HepG2 (cell line): ENCODE results near the gene GNAS. TPM values are rescaled to one million over a fixed set of nuclear protein-coding genes. Genes with fewer than 3 reads are reported as not detected.

Experiments
- ATAC-seq: fragments of 200-7000 bp; cut with Tn5 transposase; 3 replicates; pipeline ENCODE4 v1.9.1; 2020; ENCODE audit warnings: mild to moderate bottlenecking, moderate library complexity
- BruUV-seq: library from RNA; stranded (reverse); fragments of 400-500 nt; replicated peaks from 2 replicates; lab custom pipeline; 2021; lab: Mats Ljungman, UMichigan
- CTCF ChIA-PET: fragments of 300-600 bp; formaldehyde crosslinking; extraction: SDS; loops from one replicate; lab custom pipeline; 2021; ENCODE audit warnings: low total read pairs, inconsistent platforms, low intra/inter-chr PET ratio; lab: Yijun Ruan, JAX
- POLR2A ChIA-PET: fragments of 350-600 bp; sonication (Branson Sonifier 250); formaldehyde crosslinking; loops from one replicate; lab custom pipeline; 2020; ENCODE audit warnings: antibody characterized with exemption, inconsistent platforms; lab: Yijun Ruan, JAX
- DNase-seq: peaks from one replicate; pipeline ENCODE4 v3.0.0-alpha.2; 2015; ENCODE audit warnings: low spot score
- FAIRE-seq: peaks from 3 replicates; lab custom pipeline; 2011; peaks lifted over from hg19 to GRCh38; lab: Jason Lieb, UNC
- H2AFZ ChIP-seq: one replicate; pipeline ENCODE4 v1.6.1; 2011; ENCODE audit warnings: low read length, inconsistent platforms
- H3K27ac ChIP-seq: fragments of 300-600 bp; 3 replicates; pipeline ENCODE4 v1.8.0; 2011; ENCODE audit warnings: mixed run types, mild to moderate bottlenecking, mixed read lengths, low read length, inconsistent platforms; ENCODE audit not compliant: insufficient read depth; ENCODE audit errors: extremely low read length
- H3K27me3 ChIP-seq, 2 experiments: fragments of 200-600 bp in 1 of 2; 2 replicates in 1 of 2; 3 replicates in 1 of 2; pipeline versions ENCODE4 v1.6.0 to v1.8.0; 2011; ENCODE audit warnings: low read length in 2 of 2, mild to moderate bottlenecking in 2 of 2, moderate library complexity in 2 of 2, inconsistent platforms in 1 of 2; ENCODE audit not compliant: insufficient read depth in 2 of 2, control insufficient read depth in 1 of 2
- H3K36me3 ChIP-seq, 2 experiments: fragments of 200-600 bp in 1 of 2; replicated peaks in 1 of 2; 2 replicates in 1 of 2; 3 replicates in 1 of 2; pipeline versions ENCODE4 v1.5.1 to v1.8.0; 2011; ENCODE audit warnings: low read length in 2 of 2, inconsistent platforms in 1 of 2; ENCODE audit not compliant: insufficient read depth in 2 of 2, control insufficient read depth in 1 of 2
- H3K4me1 ChIP-seq: 2 replicates; pipeline ENCODE4 v1.5.1; 2012; ENCODE audit warnings: low read length, inconsistent platforms; ENCODE audit not compliant: insufficient read depth
- H3K4me2 ChIP-seq: 2 replicates; pipeline ENCODE4 v1.6.0; 2011; ENCODE audit warnings: low read depth, low read length, inconsistent platforms
- H3K4me3 ChIP-seq, 3 experiments: fragments of 200-600 bp in 1 of 3; sonication (generic), shearing (Covaris generic) in 1 of 3; replicated peaks in 1 of 3; 2 replicates each; pipeline ENCODE4 v1.5.1; 2011 to 2016; ENCODE audit warnings: low read length in 3 of 3, inconsistent platforms in 2 of 3, low read depth in 2 of 3, mild to moderate bottlenecking in 2 of 3, control low read depth in 1 of 3, mixed read lengths in 1 of 3; ENCODE audit not compliant: insufficient read depth in 1 of 3
- H3K79me2 ChIP-seq: one replicate; pipeline ENCODE4 v1.6.1; 2011; ENCODE audit warnings: low read length, inconsistent platforms; ENCODE audit not compliant: insufficient read depth
- H3K9ac ChIP-seq: 2 replicates; pipeline ENCODE4 v1.6.0; 2011; ENCODE audit warnings: mild to moderate bottlenecking, low read depth, low read length, inconsistent platforms; ENCODE audit not compliant: insufficient read depth
- H3K9me3 ChIP-seq: 2 replicates; pipeline ENCODE4 v1.5.1; 2012; ENCODE audit warnings: mild to moderate bottlenecking, low read length
- H4K20me1 ChIP-seq: 2 replicates; pipeline ENCODE4 v1.6.0; 2011; ENCODE audit warnings: inconsistent platforms, mild to moderate bottlenecking, low read length, moderate library complexity; ENCODE audit not compliant: insufficient read depth
- CEBPB ChIP-seq: IDR thresholded peaks from 2 replicates; pipeline ENCODE4 v1.6.1; 2011; ENCODE audit warnings: low read depth, low read length, improper control_type of control experiment, borderline replicate concordance
- CEBPG ChIP-seq: IDR thresholded peaks from 2 replicates; pipeline ENCODE4 v1.6.1; 2016
- HHEX ChIP-seq: IDR thresholded peaks from 2 replicates; pipeline ENCODE4 v1.6.1; 2016; ENCODE audit warnings: control low read depth
- KDM5A ChIP-seq: fragments of 200-600 bp; sonication (generic); IDR thresholded peaks from 2 replicates; pipeline ENCODE4 v1.7.0; 2018; ENCODE audit warnings: antibody characterized with exemption, mild to moderate bottlenecking, low read length, borderline replicate concordance
- MAFK ChIP-seq, 2 experiments: IDR thresholded peaks in 1 of 2; conservative IDR thresholded peaks in 1 of 2; 2 replicates each; pipeline ENCODE4 v1.6.1; 2011; ENCODE audit warnings: improper control_type of control experiment in 2 of 2, low read length in 2 of 2
- NR2C2 ChIP-seq: sonication (generic); formaldehyde crosslinking; IDR thresholded peaks from 2 replicates; pipeline ENCODE4 v1.4.0; 2020; ENCODE audit warnings: missing genetic modification reagents, mild to moderate bottlenecking, moderate library complexity, borderline replicate concordance
- RXRB ChIP-seq: IDR thresholded peaks from 2 replicates; pipeline ENCODE4 v1.6.1; 2016; ENCODE audit warnings: borderline replicate concordance, missing genetic modification reagents, missing compliant biosample characterization
- THAP11 ChIP-seq: IDR thresholded peaks from 2 replicates; pipeline ENCODE4 v1.6.1; 2016; ENCODE audit warnings: missing biosample characterization, missing genetic modification reagents
- ZBTB21 ChIP-seq: sonication (generic); formaldehyde crosslinking; IDR thresholded peaks from 2 replicates; pipeline ENCODE4 v1.4.0; 2020; ENCODE audit warnings: missing genetic modification reagents
- ZC3H13 ChIP-seq: sonication (generic); formaldehyde crosslinking; IDR thresholded peaks from 2 replicates; pipeline ENCODE4 v1.8.1; 2023; ENCODE audit warnings: mild to moderate bottlenecking, missing genetic modification reagents, moderate library complexity
- ZNF235 ChIP-seq: sonication (generic); formaldehyde crosslinking; IDR thresholded peaks from 2 replicates; pipeline ENCODE4 v1.8.1; 2023; ENCODE audit warnings: mild to moderate bottlenecking, missing genetic modification reagents, borderline replicate concordance
- ZNF782 ChIP-seq: sonication (generic); formaldehyde crosslinking; IDR thresholded peaks from 2 replicates; pipeline ENCODE4 v1.4.0; 2020; ENCODE audit warnings: missing genetic modification reagents, mild to moderate bottlenecking, borderline replicate concordance
- ZNF883 ChIP-seq: sonication (generic); formaldehyde crosslinking; IDR thresholded peaks from 2 replicates; pipeline ENCODE4 v1.5.1; 2020; ENCODE audit warnings: mild to moderate bottlenecking, missing genetic modification reagents; ENCODE audit errors: not compliant biosample characterization
- WGBS: methylation state at CpG from one replicate; pipeline ENCODE4 v1.1.6; 2017; ENCODE audit warnings: low lambda C conversion rate; 5-methylcytosine and 5-hydroxymethylcytosine counted together
- in situ Hi-C: cut with HindIII; loops from 2 replicates; pipeline ENCODE4 v1.10.0; 2017; ENCODE audit warnings: low pct_unique_long_range_greater_than_20kb; ENCODE audit not compliant: extremely low pct_ligation_motif_present
- intact Hi-C: fragments of 100-400 bp; cut with micrococcal nuclease; formaldehyde crosslinking; loops from one replicate; pipeline ENCODE4 v1.10.0; 2022; ENCODE audit not compliant: unreplicated experiment
- polyA plus RNA-seq, 8 experiments: library from polyadenylated mRNA; depleted of rRNA in 3 of 8; stranded (reverse) in 7 of 8; unstranded in 1 of 8; fragments of >200 nt; fragmentation: Illumina TruSeq in 4 of 8; extraction: Trizol in 4 of 8; gene quantifications; 2 replicates each; pipeline versions ENCODE4 v1.2.1 to v1.2.3, GENCODE V29; 2011 to 2016; ENCODE audit warnings: low read depth in 4 of 8, missing spikeins in 1 of 8, mixed read lengths in 1 of 8; ENCODE audit not compliant: insufficient read depth in 1 of 8
- total RNA-seq, 5 experiments: library from RNA; depleted of rRNA; stranded (reverse); fragments of >200 nt; fragmentation: Illumina TruSeq; extraction: Trizol; gene quantifications; 2 replicates each; pipeline ENCODE4 v1.2.3, GENCODE V29; 2016; ENCODE audit warnings: low read depth in 1 of 5
- TF ChIP-seq, protein P1 (sequence below): sonication (generic); formaldehyde crosslinking; IDR thresholded peaks from 2 replicates; pipeline ENCODE4 v1.4.0; 2020; ENCODE audit warnings: mild to moderate bottlenecking, missing genetic modification reagents
- TF ChIP-seq, protein P2 (sequence below): sonication (generic); formaldehyde crosslinking; IDR thresholded peaks from 2 replicates; pipeline ENCODE4 v1.5.0; 2020; ENCODE audit warnings: missing genetic modification reagents
- TF ChIP-seq, protein P3 (sequence below), 2 experiments: fragments of 450-650 bp in 1 of 2; sonication (generic) in 1 of 2; formaldehyde crosslinking; IDR thresholded peaks; 2 replicates each; pipeline versions ENCODE4 v1.5.0 to v1.8.0; 2020 to 2022; ENCODE audit warnings: mild to moderate bottlenecking in 1 of 2, missing genetic modification reagents in 1 of 2

GNAS gene
- total and polyA plus RNA-seq, 2 of the 13 experiments (the other 11 are each of a cell fraction or from before 2014, with no cell fraction given), result 407 to 1,008 TPM

DNA sequence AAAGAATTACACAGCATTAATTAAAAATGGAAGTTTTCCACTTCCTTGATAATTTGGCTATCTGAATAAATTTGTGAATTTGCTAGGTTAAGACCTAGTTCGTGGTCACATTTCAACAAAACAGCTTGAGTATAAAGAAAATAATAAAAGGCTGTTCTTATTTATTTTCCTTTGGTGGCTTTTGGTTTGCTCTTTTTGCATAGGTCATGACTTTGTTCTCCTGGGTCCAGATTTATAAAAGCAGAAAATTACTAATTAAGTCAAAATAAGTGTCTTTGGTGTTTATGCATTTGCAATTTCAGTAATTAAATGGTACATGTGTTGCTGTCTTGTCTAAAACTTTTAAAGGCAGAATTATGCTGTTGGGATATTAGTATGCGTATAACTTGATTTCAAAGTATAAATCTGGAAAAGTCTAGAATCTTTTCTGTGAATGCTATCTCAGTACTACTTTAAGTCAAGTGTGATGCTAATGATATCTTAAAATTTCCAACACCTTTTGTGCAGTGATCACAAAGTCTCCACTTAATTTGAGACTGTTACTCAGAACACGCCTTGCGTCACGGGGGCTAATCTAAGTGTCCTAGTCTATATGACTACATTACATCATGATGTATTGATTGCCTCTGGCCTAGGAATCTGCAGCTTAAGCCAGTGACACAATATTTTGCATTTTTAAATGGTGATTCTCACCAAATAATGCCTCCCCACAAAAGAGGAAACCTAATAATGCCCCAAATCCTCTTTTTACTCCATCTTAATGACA lies 41.0 kb downstream of the GNAS start:
- intact Hi-C loops, result loop anchor here (2.0 to 10.0 kb wide), 3 partner anchors 89 to 239 kb away; partner anchors contain the start of genes ATP5F1E, NELFCD and STX16
- POLR2A ChIA-PET, result interaction anchor here (1.3 kb wide), 1 partner anchor 138 kb away, joined by 3 read pairs; the partner anchor contains the start of gene ATP5F1E
- CTCF ChIA-PET, result no interaction called here
- BruUV-seq, result TSS peak; percentile 37
- ATAC-seq (no peak), DNase-seq (no peak), FAIRE-seq (no peak)
- Histone ChIP-seq H3K79me2 (peaks cover 66% of the 10 kb centered on the region), H3K4me3 (peak overlapping the region; percentile 86 to 98 (median 91); a peak in 5 of 6 replicates), H4K20me1 (peaks cover 55% of the 10 kb centered on the region), H3K4me1 (peaks cover 42% of the 10 kb centered on the region), H3K36me3 (peaks cover 15 to 34% of the 10 kb centered on the region in 2 experiments), H3K27ac (peak overlapping the region; percentile 95), H3K27me3 (no peaks in the 10 kb centered on the region; a peak in 1 of 5 replicates), H3K9me3 (no peaks in the 10 kb centered on the region), H2AFZ (no peak overlapping the region), H3K4me2 (peak overlapping the region; percentile 81), H3K9ac (peak overlapping the region; percentile 89)
- in situ Hi-C loops, result loop anchor here (5.0 kb wide), 1 partner anchor 89 kb away; the partner anchor contains the start of gene NELFCD
- 72% methylated on average over 5 of the region's 5 CpGs for WGBS
- 0 out of 2 replicates have a peak, but pooled peaks have one; percentile 33 for TF ChIP-seq NR2C2 (CRISPR knock-in tag)
- no peak for TF ChIP-seq ZNF883
- TF ChIP-seq, protein P1, sequence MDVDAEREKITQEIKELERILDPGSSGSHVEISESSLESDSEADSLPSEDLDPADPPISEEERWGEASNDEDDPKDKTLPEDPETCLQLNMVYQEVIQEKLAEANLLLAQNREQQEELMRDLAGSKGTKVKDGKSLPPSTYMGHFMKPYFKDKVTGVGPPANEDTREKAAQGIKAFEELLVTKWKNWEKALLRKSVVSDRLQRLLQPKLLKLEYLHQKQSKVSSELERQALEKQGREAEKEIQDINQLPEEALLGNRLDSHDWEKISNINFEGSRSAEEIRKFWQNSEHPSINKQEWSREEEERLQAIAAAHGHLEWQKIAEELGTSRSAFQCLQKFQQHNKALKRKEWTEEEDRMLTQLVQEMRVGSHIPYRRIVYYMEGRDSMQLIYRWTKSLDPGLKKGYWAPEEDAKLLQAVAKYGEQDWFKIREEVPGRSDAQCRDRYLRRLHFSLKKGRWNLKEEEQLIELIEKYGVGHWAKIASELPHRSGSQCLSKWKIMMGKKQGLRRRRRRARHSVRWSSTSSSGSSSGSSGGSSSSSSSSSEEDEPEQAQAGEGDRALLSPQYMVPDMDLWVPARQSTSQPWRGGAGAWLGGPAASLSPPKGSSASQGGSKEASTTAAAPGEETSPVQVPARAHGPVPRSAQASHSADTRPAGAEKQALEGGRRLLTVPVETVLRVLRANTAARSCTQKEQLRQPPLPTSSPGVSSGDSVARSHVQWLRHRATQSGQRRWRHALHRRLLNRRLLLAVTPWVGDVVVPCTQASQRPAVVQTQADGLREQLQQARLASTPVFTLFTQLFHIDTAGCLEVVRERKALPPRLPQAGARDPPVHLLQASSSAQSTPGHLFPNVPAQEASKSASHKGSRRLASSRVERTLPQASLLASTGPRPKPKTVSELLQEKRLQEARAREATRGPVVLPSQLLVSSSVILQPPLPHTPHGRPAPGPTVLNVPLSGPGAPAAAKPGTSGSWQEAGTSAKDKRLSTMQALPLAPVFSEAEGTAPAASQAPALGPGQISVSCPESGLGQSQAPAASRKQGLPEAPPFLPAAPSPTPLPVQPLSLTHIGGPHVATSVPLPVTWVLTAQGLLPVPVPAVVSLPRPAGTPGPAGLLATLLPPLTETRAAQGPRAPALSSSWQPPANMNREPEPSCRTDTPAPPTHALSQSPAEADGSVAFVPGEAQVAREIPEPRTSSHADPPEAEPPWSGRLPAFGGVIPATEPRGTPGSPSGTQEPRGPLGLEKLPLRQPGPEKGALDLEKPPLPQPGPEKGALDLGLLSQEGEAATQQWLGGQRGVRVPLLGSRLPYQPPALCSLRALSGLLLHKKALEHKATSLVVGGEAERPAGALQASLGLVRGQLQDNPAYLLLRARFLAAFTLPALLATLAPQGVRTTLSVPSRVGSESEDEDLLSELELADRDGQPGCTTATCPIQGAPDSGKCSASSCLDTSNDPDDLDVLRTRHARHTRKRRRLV (CRISPR knock-in tag), result 0 out of 2 replicates have a peak, but pooled peaks have one; percentile 32
- TF ChIP-seq, protein P2, sequence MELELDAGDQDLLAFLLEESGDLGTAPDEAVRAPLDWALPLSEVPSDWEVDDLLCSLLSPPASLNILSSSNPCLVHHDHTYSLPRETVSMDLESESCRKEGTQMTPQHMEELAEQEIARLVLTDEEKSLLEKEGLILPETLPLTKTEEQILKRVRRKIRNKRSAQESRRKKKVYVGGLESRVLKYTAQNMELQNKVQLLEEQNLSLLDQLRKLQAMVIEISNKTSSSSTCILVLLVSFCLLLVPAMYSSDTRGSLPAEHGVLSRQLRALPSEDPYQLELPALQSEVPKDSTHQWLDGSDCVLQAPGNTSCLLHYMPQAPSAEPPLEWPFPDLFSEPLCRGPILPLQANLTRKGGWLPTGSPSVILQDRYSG (CRISPR knock-in tag), result no peak
- TF ChIP-seq ZC3H13, result no peak
- peak; percentile 42; the same call in 1 of the 2 replicates for TF ChIP-seq CEBPB
- TF ChIP-seq RXRB, result no peak
- peak; percentile 65; the same call in 1 of the 2 replicates for TF ChIP-seq ZBTB21
- 0 out of 2 replicates have a peak, but pooled peaks have one; percentile 15 for TF ChIP-seq THAP11 (CRISPR knock-in tag)
- no peak for TF ChIP-seq ZNF235
- no peak for TF ChIP-seq HHEX (CRISPR knock-in tag)
- 0 out of 2 replicates have a peak, but pooled peaks have one; percentile 12 for TF ChIP-seq KDM5A
- TF ChIP-seq, protein P3, sequence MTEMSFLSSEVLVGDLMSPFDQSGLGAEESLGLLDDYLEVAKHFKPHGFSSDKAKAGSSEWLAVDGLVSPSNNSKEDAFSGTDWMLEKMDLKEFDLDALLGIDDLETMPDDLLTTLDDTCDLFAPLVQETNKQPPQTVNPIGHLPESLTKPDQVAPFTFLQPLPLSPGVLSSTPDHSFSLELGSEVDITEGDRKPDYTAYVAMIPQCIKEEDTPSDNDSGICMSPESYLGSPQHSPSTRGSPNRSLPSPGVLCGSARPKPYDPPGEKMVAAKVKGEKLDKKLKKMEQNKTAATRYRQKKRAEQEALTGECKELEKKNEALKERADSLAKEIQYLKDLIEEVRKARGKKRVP (CRISPR knock-in tag; IDR thresholded peaks at IDR 0.05), result peak in 1 of 2 experiments; percentile 60; a peak in 2 of 4 replicates
- TF ChIP-seq ZNF782 (CRISPR knock-in tag), result no peak
- peak; percentile 21; the same call in 1 of the 2 replicates for TF ChIP-seq CEBPG (CRISPR knock-in tag)
- peak; percentile 54 to 61; a peak in 3 of 4 replicates for TF ChIP-seq MAFK (conservative IDR thresholded peaks at IDR 0.05 in 1 of 2, IDR thresholded peaks at IDR 0.05 in 1 of 2; ENCODE audit: low read length in 2 of 2)
